IMR-90 (cell line): ENCODE measurements around the gene SCNN1B. TPM values are rescaled to one million over a fixed set of nuclear protein-coding genes. Genes with fewer than 3 reads are reported as not detected.

Experiments
- ATAC-seq: fragments of 200-7000 bp; cut with Tn5 transposase; 2 replicates; pipeline ENCODE4 v1.9.1; 2020; ENCODE audit warnings: low read depth, mild to moderate bottlenecking, moderate library complexity
- BruUV-seq: library from RNA; stranded (reverse); fragments of 400-500 nt; replicated peaks from 2 replicates; lab custom pipeline; 2021; lab: Mats Ljungman, UMichigan
- CTCF ChIA-PET: fragments of 300-600 bp; formaldehyde crosslinking; extraction: SDS; loops from one replicate; lab custom pipeline; 2021; ENCODE audit warnings: antibody characterized with exemption; lab: Yijun Ruan, JAX
- POLR2A ChIA-PET: fragments of 300-600 bp; sonication (Branson Sonifier 250); formaldehyde crosslinking; loops from one replicate; lab custom pipeline; 2022; ENCODE audit warnings: antibody characterized with exemption; ENCODE audit not compliant: unreplicated experiment; lab: Charles Lee
- DNase-seq: peaks from one replicate; pipeline ENCODE4 v3.0.0; 2013
- H2AFZ ChIP-seq: replicated peaks from 2 replicates; pipeline ENCODE3; 2013; ENCODE audit warnings: low read length, mild to moderate bottlenecking; ENCODE audit not compliant: poor library complexity
- H2AK5ac ChIP-seq: 2 replicates; pipeline ENCODE4 v1.6.1; 2013; ENCODE audit warnings: low read depth, low read length, inconsistent platforms
- H2AK9ac ChIP-seq: replicated peaks from 2 replicates; pipeline ENCODE3; 2013; ENCODE audit warnings: mild to moderate bottlenecking, low read depth, low read length, moderate library complexity; ENCODE audit not compliant: poor library complexity
- H2BK120ac ChIP-seq: 2 replicates; pipeline ENCODE4 v1.6.1; 2013; ENCODE audit warnings: low read depth, low read length, inconsistent platforms
- H2BK15ac ChIP-seq: 3 replicates; pipeline ENCODE4 v1.6.1; 2013; ENCODE audit warnings: low read depth, low read length, inconsistent platforms
- H2BK20ac ChIP-seq: 2 replicates; pipeline ENCODE4 v1.6.1; 2013; ENCODE audit warnings: low read depth, mild to moderate bottlenecking, inconsistent platforms, low read length, moderate library complexity
- H2BK5ac ChIP-seq: 2 replicates; pipeline ENCODE4 v1.6.1; 2013; ENCODE audit warnings: mild to moderate bottlenecking, low read depth, low read length, inconsistent platforms; ENCODE audit not compliant: poor library complexity, severe bottlenecking
- H3K14ac ChIP-seq: replicated peaks from 2 replicates; pipeline ENCODE4 v1.6.1; 2013; ENCODE audit warnings: low read depth, low read length, inconsistent platforms
- H3K18ac ChIP-seq: 2 replicates; pipeline ENCODE4 v1.6.1; 2013; ENCODE audit warnings: low read depth, low read length, control low read depth
- H3K23ac ChIP-seq: 2 replicates; pipeline ENCODE4 v1.6.1; 2013; ENCODE audit warnings: low read depth, low read length, inconsistent platforms
- H3K27ac ChIP-seq: 2 replicates; pipeline ENCODE4 v1.5.1; 2013; ENCODE audit warnings: mild to moderate bottlenecking, control low read depth, low read length; ENCODE audit not compliant: insufficient read depth
- H3K27me3 ChIP-seq: 2 replicates; pipeline ENCODE4 v1.6.1; 2013; ENCODE audit warnings: low read length; ENCODE audit not compliant: control insufficient read depth, insufficient read depth
- H3K36me3 ChIP-seq: 2 replicates; pipeline ENCODE4 v1.6.1; 2013; ENCODE audit warnings: low read length, mixed read lengths; ENCODE audit not compliant: control insufficient read depth, insufficient read depth
- H3K4ac ChIP-seq: 2 replicates; pipeline ENCODE4 v1.6.1; 2013; ENCODE audit warnings: low read depth, low read length, inconsistent platforms
- H3K4me1 ChIP-seq: 2 replicates; pipeline ENCODE4 v1.6.1; 2013; ENCODE audit warnings: low read length, mixed read lengths; ENCODE audit not compliant: control insufficient read depth, insufficient read depth
- H3K4me2 ChIP-seq: 2 replicates; pipeline ENCODE4 v1.6.1; 2013; ENCODE audit warnings: low read depth, mild to moderate bottlenecking, control low read depth, low read length, moderate library complexity
- H3K4me3 ChIP-seq: 2 replicates; pipeline ENCODE4 v1.5.1; 2013; ENCODE audit warnings: low read depth, mild to moderate bottlenecking, control low read depth, low read length, moderate library complexity; ENCODE audit not compliant: insufficient read depth
- H3K56ac ChIP-seq: 2 replicates; pipeline ENCODE4 v1.6.1; 2013; ENCODE audit warnings: low read length, inconsistent platforms; ENCODE audit not compliant: insufficient read depth; ENCODE audit errors: extremely low read depth
- H3K79me1 ChIP-seq, 2 experiments: 2 replicates each; pipeline ENCODE4 v1.6.1; 2013; ENCODE audit warnings: low read length in 2 of 2, inconsistent platforms in 1 of 2, low read depth in 1 of 2
- H3K9ac ChIP-seq: 2 replicates; pipeline ENCODE4 v1.6.1; 2013; ENCODE audit warnings: low read depth, low read length, control low read depth
- H3K9me1 ChIP-seq: 2 replicates; pipeline ENCODE4 v1.6.1; 2013; ENCODE audit warnings: low read length, inconsistent platforms; ENCODE audit not compliant: insufficient read depth
- H3K9me3 ChIP-seq: 2 replicates; pipeline ENCODE4 v1.6.1; 2013; ENCODE audit warnings: low read length; ENCODE audit not compliant: control insufficient read depth, insufficient read depth
- H4K20me1 ChIP-seq: 2 replicates; pipeline ENCODE4 v1.6.1; 2013; ENCODE audit warnings: low read length, inconsistent platforms; ENCODE audit not compliant: insufficient read depth
- H4K5ac ChIP-seq: 2 replicates; pipeline ENCODE4 v1.6.1; 2013; ENCODE audit warnings: mild to moderate bottlenecking, low read depth, low read length, control low read depth
- H4K8ac ChIP-seq, 2 experiments: 2 replicates each; pipeline ENCODE4 v1.6.1; 2013; ENCODE audit warnings: low read depth in 2 of 2, low read length in 2 of 2, control low read depth in 1 of 2, inconsistent platforms in 1 of 2
- H4K91ac ChIP-seq: 2 replicates; pipeline ENCODE4 v1.6.1; 2013; ENCODE audit warnings: low read depth, low read length, inconsistent platforms; ENCODE audit not compliant: insufficient read depth
- CHD1 ChIP-seq: IDR thresholded peaks from 2 replicates; pipeline ENCODE4 v1.6.1; 2012; ENCODE audit warnings: low read depth, low read length, improper control_type of control experiment
- ELK1 ChIP-seq: fragments of 150-350 bp; IDR thresholded peaks from 2 replicates; pipeline ENCODE4 v1.6.1; 2016; ENCODE audit warnings: low read depth, mild to moderate bottlenecking, low read length, moderate library complexity, borderline replicate concordance
- MAFK ChIP-seq: IDR thresholded peaks from 2 replicates; pipeline ENCODE4 v1.6.1; 2012; ENCODE audit warnings: low read depth, low read length, improper control_type of control experiment
- MXI1 ChIP-seq: IDR thresholded peaks from 2 replicates; pipeline ENCODE4 v1.6.1; 2012; ENCODE audit warnings: low read depth, mild to moderate bottlenecking, low read length, moderate library complexity, borderline replicate concordance
- SMC3 ChIP-seq: fragments of 150-350 bp; IDR thresholded peaks from 2 replicates; pipeline ENCODE4 v1.6.1; 2016; ENCODE audit warnings: low read depth, mild to moderate bottlenecking, antibody characterized with exemption, low read length, moderate library complexity
- WGBS, 2 experiments: methylation state at CpG; one replicate each; pipeline versions ENCODE4 v1.1.5 to v1.1.7; 2013; ENCODE audit warnings: missing lambda C conversion rate in 2 of 2; ENCODE audit not compliant: insufficient read length in 1 of 2; ENCODE audit errors: extremely low coverage in 2 of 2; 5-methylcytosine and 5-hydroxymethylcytosine counted together
- dilution Hi-C: fragments of 300-500 bp; cut with HindIII; formaldehyde crosslinking; loops from one replicate; pipeline ENCODE4 v1.14.3; 2018; ENCODE audit warnings: low sequenced_read_pairs; ENCODE audit not compliant: unreplicated experiment
- in situ Hi-C: fragments of 300-500 bp; cut with MboI; formaldehyde crosslinking; loops from 3 replicates; pipeline ENCODE4 v1.14.3; 2019; ENCODE audit warnings: low sequenced_read_pairs, inconsistent platforms, mixed read lengths
- intact Hi-C: fragments of 100-400 bp; cut with micrococcal nuclease; formaldehyde crosslinking; loops from 2 replicates; pipeline ENCODE4 v1.10.0; 2022
- polyA plus RNA-seq, 3 experiments: library from polyadenylated mRNA; depleted of rRNA; stranded (reverse); fragments of >200 nt; gene quantifications; 2 replicates each; pipeline ENCODE4 v1.2.3, GENCODE V29; 2012; ENCODE audit warnings: low replicate concordance in 1 of 3
- total RNA-seq: library from RNA; depleted of rRNA; stranded (reverse); fragments of >200 nt; gene quantifications from 2 replicates; pipeline ENCODE4 v1.2.3, GENCODE V29; 2012

Gene SCNN1B
- total and polyA plus RNA-seq, 2 of the 4 experiments (the other 2 are of a cell fraction) = not detected

GRCh38 chr16:23362460-23363317 lies 60.6 kb downstream of the SCNN1B start:
- ChIA-PET POLR2A (no interaction called here), CTCF (no interaction called here)
- no peak for DNase-seq
- no peak overlapping the region for H2BK5ac ChIP-seq
- H2BK20ac ChIP-seq = no peak overlapping the region
- no peaks in the 10 kb centered on the region for H3K36me3 ChIP-seq
- no peak overlapping the region for H4K5ac ChIP-seq
- H4K8ac ChIP-seq = no peak overlapping the region
- H3K4ac ChIP-seq = no peak overlapping the region
- no TSS peak for BruUV-seq
- no peak overlapping the region for H4K91ac ChIP-seq
- no peak overlapping the region for H3K9ac ChIP-seq
- no peak overlapping the region for H3K14ac ChIP-seq
- H3K9me1 ChIP-seq = no peaks in the 10 kb centered on the region
- no peak overlapping the region for H2AK5ac ChIP-seq
- WGBS, 2 experiments = 57% methylated on average over 3 of the region's 11 CpGs; no CpG with 5 or more reads in 1 of the 2 experiments
- peaks cover 2% of the 10 kb centered on the region; the same call in 1 of the 2 replicates for H3K27me3 ChIP-seq
- H2AK9ac ChIP-seq = no peak overlapping the region
- H3K79me1 ChIP-seq = no peaks in the 10 kb centered on the region
- H4K20me1 ChIP-seq = no peaks in the 10 kb centered on the region
- no peaks in the 10 kb centered on the region for H3K4me1 ChIP-seq
- H3K27ac ChIP-seq = no peak overlapping the region
- H2BK120ac ChIP-seq = no peak overlapping the region
- in situ Hi-C loops = no loop called here
- no peaks in the 10 kb centered on the region for H3K9me3 ChIP-seq
- ATAC-seq = no peak
- TF ChIP-seq MAFK (no peak), ELK1 (no peak), SMC3 (no peak), MXI1 (no peak), CHD1 (no peak)
- H3K23ac ChIP-seq = no peak overlapping the region
- H3K4me2 ChIP-seq = no peak overlapping the region
- H3K56ac ChIP-seq = no peak overlapping the region
- no peak overlapping the region for H3K4me3 ChIP-seq
- no peak overlapping the region for H3K18ac ChIP-seq
- dilution Hi-C loops = no loop called here
- no peak overlapping the region for H2BK15ac ChIP-seq
- intact Hi-C loops = no loop called here
- H2AFZ ChIP-seq = no peak overlapping the region
